ENCODE measurements around the gene COA5.

DNA sequence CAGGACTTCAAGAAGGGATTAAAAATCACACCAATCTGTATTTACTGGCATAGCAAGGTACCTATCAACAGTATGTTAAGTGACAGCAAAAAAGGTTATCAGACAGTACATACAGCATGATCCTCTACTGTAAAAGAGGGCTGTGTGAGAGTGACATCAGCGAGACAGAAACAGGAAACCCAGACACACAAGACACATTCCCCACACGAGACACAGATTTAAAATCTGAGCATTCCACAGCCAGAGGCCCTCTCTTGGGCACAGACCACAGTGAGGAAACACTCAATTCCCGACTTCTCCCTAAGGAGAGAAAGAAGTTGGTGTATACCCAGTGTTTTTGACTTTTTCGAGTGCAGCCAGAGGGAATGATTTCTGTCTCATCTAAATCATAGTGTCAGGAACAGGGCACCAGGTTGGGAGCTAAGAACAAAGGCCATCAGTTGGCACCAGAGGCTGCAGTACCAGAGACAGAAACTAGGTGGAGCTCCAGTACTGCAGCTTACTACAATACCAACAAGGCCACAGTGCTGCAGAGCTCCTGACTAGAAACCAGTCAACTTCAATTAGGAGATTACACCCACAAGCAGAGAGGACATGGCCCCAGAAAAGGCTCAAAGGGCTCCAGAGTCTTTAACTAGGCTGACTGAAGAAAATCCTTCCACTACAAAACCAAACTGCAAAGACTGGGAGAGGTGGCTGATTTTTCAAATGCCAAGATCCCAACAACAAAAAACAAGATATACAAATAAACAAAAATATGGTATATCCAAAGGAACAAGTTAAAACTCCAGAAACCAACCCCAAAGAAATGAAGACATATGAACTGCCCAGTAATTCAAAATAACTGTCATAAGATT lies 41.1 kb upstream of the COA5 start:
- TF ChIP-seq, protein P1, sequence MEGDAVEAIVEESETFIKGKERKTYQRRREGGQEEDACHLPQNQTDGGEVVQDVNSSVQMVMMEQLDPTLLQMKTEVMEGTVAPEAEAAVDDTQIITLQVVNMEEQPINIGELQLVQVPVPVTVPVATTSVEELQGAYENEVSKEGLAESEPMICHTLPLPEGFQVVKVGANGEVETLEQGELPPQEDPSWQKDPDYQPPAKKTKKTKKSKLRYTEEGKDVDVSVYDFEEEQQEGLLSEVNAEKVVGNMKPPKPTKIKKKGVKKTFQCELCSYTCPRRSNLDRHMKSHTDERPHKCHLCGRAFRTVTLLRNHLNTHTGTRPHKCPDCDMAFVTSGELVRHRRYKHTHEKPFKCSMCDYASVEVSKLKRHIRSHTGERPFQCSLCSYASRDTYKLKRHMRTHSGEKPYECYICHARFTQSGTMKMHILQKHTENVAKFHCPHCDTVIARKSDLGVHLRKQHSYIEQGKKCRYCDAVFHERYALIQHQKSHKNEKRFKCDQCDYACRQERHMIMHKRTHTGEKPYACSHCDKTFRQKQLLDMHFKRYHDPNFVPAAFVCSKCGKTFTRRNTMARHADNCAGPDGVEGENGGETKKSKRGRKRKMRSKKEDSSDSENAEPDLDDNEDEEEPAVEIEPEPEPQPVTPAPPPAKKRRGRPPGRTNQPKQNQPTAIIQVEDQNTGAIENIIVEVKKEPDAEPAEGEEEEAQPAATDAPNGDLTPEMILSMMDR (conservative IDR thresholded peaks at IDR 0.05; ENCODE audit: low read depth, low read length): peak; percentile 95
- TF ChIP-seq EZH2 (IDR thresholded peaks at IDR 0.05; ENCODE audit: borderline replicate concordance, low read depth, low read length, poor library complexity, severe bottlenecking): no peak

All from A673 (cell line).